GM23338 (cell line): ENCODE results near the gene SLC25A26. TPM values are rescaled to one million over a fixed set of nuclear protein-coding genes. Genes with fewer than 3 reads are reported as not detected.

ENCODE experiments used
- ATAC-seq: fragments of 200-7000 bp; cut with Tn5 transposase; 3 replicates; pipeline ENCODE4 v1.9.1; 2020
- DNase-seq: peaks from one replicate; pipeline ENCODE4 v3.0.0-alpha.2; 2015; ENCODE audit warnings: low spot score
- H2AFZ ChIP-seq: fragments of 200-600 bp; sonication (generic); 2 replicates; pipeline ENCODE4 v1.8.0; 2016; ENCODE audit warnings: antibody characterized with exemption, mild to moderate bottlenecking, moderate library complexity
- H3F3A ChIP-seq: fragments of 200-600 bp; sonication (generic); replicated peaks from 2 replicates; pipeline ENCODE4 v1.8.0; 2017; ENCODE audit warnings: antibody characterized with exemption, mixed run types, low read depth
- H3K27ac ChIP-seq: fragments of 200-600 bp; sonication (generic); 2 replicates; pipeline ENCODE4 v1.6.1; 2016; ENCODE audit warnings: low read depth
- H3K27me3 ChIP-seq: fragments of 200-600 bp; sonication (generic); 2 replicates; pipeline ENCODE4 v1.8.0; 2016; ENCODE audit warnings: mild to moderate bottlenecking, mixed run types, moderate library complexity; ENCODE audit not compliant: insufficient read depth
- H3K36me3 ChIP-seq: fragments of 200-600 bp; sonication (generic); 2 replicates; pipeline ENCODE4 v1.8.0; 2016; ENCODE audit warnings: mild to moderate bottlenecking; ENCODE audit not compliant: insufficient read depth
- H3K4me1 ChIP-seq: fragments of 200-600 bp; sonication (generic); 2 replicates; pipeline ENCODE4 v1.8.0; 2016; ENCODE audit warnings: mild to moderate bottlenecking, moderate library complexity; ENCODE audit not compliant: insufficient read depth
- H3K4me2 ChIP-seq: fragments of 200-600 bp; sonication (generic); 2 replicates; pipeline ENCODE4 v1.7.1; 2017; ENCODE audit warnings: mixed run types
- H3K4me3 ChIP-seq: fragments of 200-600 bp; sonication (generic); 2 replicates; pipeline ENCODE4 v1.6.1; 2016; ENCODE audit warnings: mixed run types
- H3K79me2 ChIP-seq: fragments of 200-600 bp; sonication (generic); replicated peaks from 2 replicates; pipeline ENCODE4 v1.8.0; 2017; ENCODE audit warnings: mild to moderate bottlenecking; ENCODE audit not compliant: insufficient read depth
- H3K9me2 ChIP-seq: fragments of 200-600 bp; sonication (generic); 2 replicates; pipeline ENCODE4 v1.8.0; 2017; ENCODE audit not compliant: insufficient read depth
- H4K20me1 ChIP-seq: fragments of 200-600 bp; sonication (generic); replicated peaks from 2 replicates; pipeline ENCODE4 v1.8.0; 2017; ENCODE audit warnings: mild to moderate bottlenecking; ENCODE audit not compliant: insufficient read depth
- H3K27ac Mint-ChIP-seq: 2 replicates; pipeline ENCODE4 v1.8.0; 2020; ENCODE audit warnings: inconsistent platforms, mild to moderate bottlenecking, moderate library complexity, mixed read lengths
- H3K27me3 Mint-ChIP-seq: 3 replicates; pipeline ENCODE4 v1.8.0; 2022; ENCODE audit warnings: low read depth, mild to moderate bottlenecking, moderate library complexity, mixed read lengths, inconsistent platforms; ENCODE audit not compliant: insufficient read depth, poor library complexity
- H3K36me3 Mint-ChIP-seq: 3 replicates; pipeline ENCODE4 v1.8.0; 2021; ENCODE audit warnings: low read depth, mild to moderate bottlenecking, inconsistent platforms, moderate library complexity, mixed read lengths
- H3K4me1 Mint-ChIP-seq: 3 replicates; pipeline ENCODE4 v1.8.0; 2020; ENCODE audit warnings: mild to moderate bottlenecking, inconsistent platforms, mixed read lengths
- H3K4me3 Mint-ChIP-seq: 3 replicates; pipeline ENCODE4 v1.8.0; 2021; ENCODE audit warnings: moderate library complexity, mild to moderate bottlenecking, inconsistent platforms, mixed read lengths
- H3K9me3 Mint-ChIP-seq: 3 replicates; pipeline ENCODE4 v1.8.0; 2020; ENCODE audit warnings: moderate library complexity, mild to moderate bottlenecking, inconsistent platforms, mixed read lengths
- CREB1 ChIP-seq: fragments of 250-450 bp; sonication (Bioruptor Pico); IDR thresholded peaks from 2 replicates; pipeline ENCODE4 v1.5.0; 2020; ENCODE audit warnings: low read depth, mild to moderate bottlenecking, moderate library complexity
- EZH2 ChIP-seq: fragments of 200-600 bp; sonication (generic); IDR thresholded peaks from one replicate; pipeline ENCODE4 v1.8.0; 2017; ENCODE audit warnings: antibody characterized with exemption, mild to moderate bottlenecking, low read depth; ENCODE audit not compliant: unreplicated experiment
- JUNB ChIP-seq: IDR thresholded peaks from one replicate; pipeline ENCODE4 v1.6.1; 2016; ENCODE audit warnings: antibody characterized with exemption; ENCODE audit not compliant: unreplicated experiment
- NANOG ChIP-seq: IDR thresholded peaks from 2 replicates; pipeline ENCODE4 v1.6.1; 2016; ENCODE audit warnings: antibody characterized with exemption, borderline replicate concordance
- POLR2AphosphoS5 ChIP-seq: IDR thresholded peaks from 2 replicates; pipeline ENCODE4 v1.6.1; 2016; ENCODE audit warnings: antibody characterized with exemption, low read depth
- STAT1 ChIP-seq: IDR thresholded peaks from one replicate; pipeline ENCODE4 v1.6.1; 2016; ENCODE audit warnings: antibody characterized with exemption; ENCODE audit not compliant: unreplicated experiment
- ZNF114 ChIP-seq: fragments of 250-450 bp; sonication (Bioruptor Pico); IDR thresholded peaks from 2 replicates; pipeline ENCODE4 v1.5.0; 2020; ENCODE audit warnings: mild to moderate bottlenecking, moderate library complexity
- ZNF331 ChIP-seq: fragments of 250-450 bp; sonication (Bioruptor Pico); IDR thresholded peaks from 2 replicates; pipeline ENCODE4 v1.5.0; 2020; ENCODE audit warnings: low read depth, mild to moderate bottlenecking, moderate library complexity
- polyA plus RNA-seq: library from polyadenylated mRNA; unstranded; fragments of >200 nt; fragmentation: Nextera tagmentation; extraction: Ambion mirVana; gene quantifications from 2 replicates; pipeline ENCODE4 v1.2.1, GENCODE V29; 2016
- total RNA-seq: library from RNA; depleted of rRNA; stranded (reverse); fragments of >200 nt; shearing (Covaris generic); gene quantifications from 2 replicates; pipeline ENCODE4 v1.2.3, GENCODE V29; 2014
- TF ChIP-seq, protein P1 (sequence below): fragments of 250-450 bp; sonication (Bioruptor Pico); IDR thresholded peaks from 2 replicates; pipeline ENCODE4 v1.5.0; 2020; ENCODE audit warnings: mild to moderate bottlenecking, moderate library complexity
- TF ChIP-seq, protein P2 (sequence below), 2 experiments: fragments of 200-600 bp in 1 of 2; sonication (generic) in 1 of 2; conservative IDR thresholded peaks; 2 replicates each; pipeline versions ENCODE4 v1.5.1 to v1.6.1; 2016 to 2017; ENCODE audit warnings: antibody characterized with exemption in 2 of 2, low read depth in 2 of 2, mild to moderate bottlenecking in 2 of 2, moderate library complexity in 1 of 2
- TF ChIP-seq, protein P3 (sequence below): IDR thresholded peaks from 2 replicates; pipeline ENCODE4 v1.6.1; 2016; ENCODE audit warnings: antibody characterized with exemption

Gene SLC25A26
- total and polyA plus RNA-seq, 2 experiments from 2014 or later: 24.8 to 40.2 TPM

DNA sequence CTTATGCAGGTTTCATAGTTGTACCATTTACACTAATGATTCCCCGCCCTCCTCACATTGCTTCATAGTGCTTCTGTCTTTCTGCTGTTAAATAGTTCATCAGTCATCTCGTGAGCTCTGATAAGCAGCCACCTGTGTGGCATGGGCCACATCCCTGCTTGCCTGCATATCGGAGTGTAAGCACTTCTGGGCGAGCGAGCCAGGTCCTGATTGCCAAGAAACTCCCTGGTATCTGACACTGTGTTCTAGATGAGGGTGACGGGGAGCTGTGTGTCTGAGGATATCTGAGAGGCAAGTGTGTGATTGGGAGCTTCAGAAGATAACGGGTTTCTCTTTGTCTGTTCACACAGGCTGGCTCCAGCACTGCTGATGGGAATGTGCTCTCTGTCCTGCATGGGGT, 149.4 kb downstream of the SLC25A26 start:
- Histone ChIP-seq H3K27ac (no peak overlapping the region), H3K27me3 (no peaks in the 10 kb centered on the region), H2AFZ (no peak overlapping the region), H3K4me2 (no peak overlapping the region), H4K20me1 (no peaks in the 10 kb centered on the region), H3K36me3 (no peaks in the 10 kb centered on the region), H3F3A (no peaks in the 10 kb centered on the region), H3K9me2 (no peaks in the 10 kb centered on the region), H3K79me2 (no peaks in the 10 kb centered on the region), H3K4me1 (peaks cover 15% of the 10 kb centered on the region), H3K4me3 (no peak overlapping the region)
- Mint-ChIP-seq H3K4me3 (no peak overlapping the region), H3K27me3 (peaks cover 2% of the 10 kb centered on the region), H3K4me1 (peaks cover 17% of the 10 kb centered on the region), H3K36me3 (peaks cover 8% of the 10 kb centered on the region; the same call in 2 of the 3 replicates), H3K9me3 (no peaks in the 10 kb centered on the region), H3K27ac (no peak overlapping the region)
- DNase-seq (no peak), ATAC-seq (no peak)
- no peak for TF ChIP-seq CREB1 (CRISPR knock-in tag)
- TF ChIP-seq, protein P1, sequence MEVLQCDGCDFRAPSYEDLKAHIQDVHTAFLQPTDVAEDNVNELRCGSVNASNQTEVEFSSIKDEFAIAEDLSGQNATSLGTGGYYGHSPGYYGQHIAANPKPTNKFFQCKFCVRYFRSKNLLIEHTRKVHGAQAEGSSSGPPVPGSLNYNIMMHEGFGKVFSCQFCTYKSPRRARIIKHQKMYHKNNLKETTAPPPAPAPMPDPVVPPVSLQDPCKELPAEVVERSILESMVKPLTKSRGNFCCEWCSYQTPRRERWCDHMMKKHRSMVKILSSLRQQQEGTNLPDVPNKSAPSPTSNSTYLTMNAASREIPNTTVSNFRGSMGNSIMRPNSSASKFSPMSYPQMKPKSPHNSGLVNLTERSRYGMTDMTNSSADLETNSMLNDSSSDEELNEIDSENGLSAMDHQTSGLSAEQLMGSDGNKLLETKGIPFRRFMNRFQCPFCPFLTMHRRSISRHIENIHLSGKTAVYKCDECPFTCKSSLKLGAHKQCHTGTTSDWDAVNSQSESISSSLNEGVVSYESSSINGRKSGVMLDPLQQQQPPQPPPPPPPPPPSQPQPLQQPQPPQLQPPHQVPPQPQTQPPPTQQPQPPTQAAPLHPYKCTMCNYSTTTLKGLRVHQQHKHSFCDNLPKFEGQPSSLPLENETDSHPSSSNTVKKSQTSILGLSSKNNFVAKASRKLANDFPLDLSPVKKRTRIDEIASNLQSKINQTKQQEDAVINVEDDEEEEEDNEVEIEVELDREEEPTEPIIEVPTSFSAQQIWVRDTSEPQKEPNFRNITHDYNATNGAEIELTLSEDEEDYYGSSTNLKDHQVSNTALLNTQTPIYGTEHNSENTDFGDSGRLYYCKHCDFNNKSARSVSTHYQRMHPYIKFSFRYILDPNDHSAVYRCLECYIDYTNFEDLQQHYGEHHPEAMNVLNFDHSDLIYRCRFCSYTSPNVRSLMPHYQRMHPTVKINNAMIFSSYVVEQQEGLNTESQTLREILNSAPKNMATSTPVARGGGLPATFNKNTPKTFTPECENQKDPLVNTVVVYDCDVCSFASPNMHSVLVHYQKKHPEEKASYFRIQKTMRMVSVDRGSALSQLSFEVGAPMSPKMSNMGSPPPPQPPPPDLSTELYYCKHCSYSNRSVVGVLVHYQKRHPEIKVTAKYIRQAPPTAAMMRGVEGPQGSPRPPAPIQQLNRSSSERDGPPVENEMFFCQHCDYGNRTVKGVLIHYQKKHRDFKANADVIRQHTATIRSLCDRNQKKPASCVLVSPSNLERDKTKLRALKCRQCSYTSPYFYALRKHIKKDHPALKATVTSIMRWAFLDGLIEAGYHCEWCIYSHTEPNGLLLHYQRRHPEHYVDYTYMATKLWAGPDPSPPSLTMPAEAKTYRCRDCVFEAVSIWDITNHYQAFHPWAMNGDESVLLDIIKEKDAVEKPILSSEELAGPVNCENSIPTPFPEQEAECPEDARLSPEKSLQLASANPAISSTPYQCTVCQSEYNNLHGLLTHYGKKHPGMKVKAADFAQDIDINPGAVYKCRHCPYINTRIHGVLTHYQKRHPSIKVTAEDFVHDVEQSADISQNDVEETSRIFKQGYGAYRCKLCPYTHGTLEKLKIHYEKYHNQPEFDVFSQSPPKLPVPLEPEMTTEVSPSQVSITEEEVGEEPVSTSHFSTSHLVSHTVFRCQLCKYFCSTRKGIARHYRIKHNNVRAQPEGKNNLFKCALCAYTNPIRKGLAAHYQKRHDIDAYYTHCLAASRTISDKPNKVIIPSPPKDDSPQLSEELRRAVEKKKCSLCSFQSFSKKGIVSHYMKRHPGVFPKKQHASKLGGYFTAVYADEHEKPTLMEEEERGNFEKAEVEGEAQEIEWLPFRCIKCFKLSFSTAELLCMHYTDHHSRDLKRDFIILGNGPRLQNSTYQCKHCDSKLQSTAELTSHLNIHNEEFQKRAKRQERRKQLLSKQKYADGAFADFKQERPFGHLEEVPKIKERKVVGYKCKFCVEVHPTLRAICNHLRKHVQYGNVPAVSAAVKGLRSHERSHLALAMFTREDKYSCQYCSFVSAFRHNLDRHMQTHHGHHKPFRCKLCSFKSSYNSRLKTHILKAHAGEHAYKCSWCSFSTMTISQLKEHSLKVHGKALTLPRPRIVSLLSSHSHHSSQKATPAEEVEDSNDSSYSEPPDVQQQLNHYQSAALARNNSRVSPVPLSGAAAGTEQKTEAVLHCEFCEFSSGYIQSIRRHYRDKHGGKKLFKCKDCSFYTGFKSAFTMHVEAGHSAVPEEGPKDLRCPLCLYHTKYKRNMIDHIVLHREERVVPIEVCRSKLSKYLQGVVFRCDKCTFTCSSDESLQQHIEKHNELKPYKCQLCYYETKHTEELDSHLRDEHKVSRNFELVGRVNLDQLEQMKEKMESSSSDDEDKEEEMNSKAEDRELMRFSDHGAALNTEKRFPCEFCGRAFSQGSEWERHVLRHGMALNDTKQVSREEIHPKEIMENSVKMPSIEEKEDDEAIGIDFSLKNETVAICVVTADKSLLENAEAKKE (CRISPR knock-in tag): no peak
- TF ChIP-seq ZNF331 (CRISPR knock-in tag): no peak
- TF ChIP-seq, protein P2, sequence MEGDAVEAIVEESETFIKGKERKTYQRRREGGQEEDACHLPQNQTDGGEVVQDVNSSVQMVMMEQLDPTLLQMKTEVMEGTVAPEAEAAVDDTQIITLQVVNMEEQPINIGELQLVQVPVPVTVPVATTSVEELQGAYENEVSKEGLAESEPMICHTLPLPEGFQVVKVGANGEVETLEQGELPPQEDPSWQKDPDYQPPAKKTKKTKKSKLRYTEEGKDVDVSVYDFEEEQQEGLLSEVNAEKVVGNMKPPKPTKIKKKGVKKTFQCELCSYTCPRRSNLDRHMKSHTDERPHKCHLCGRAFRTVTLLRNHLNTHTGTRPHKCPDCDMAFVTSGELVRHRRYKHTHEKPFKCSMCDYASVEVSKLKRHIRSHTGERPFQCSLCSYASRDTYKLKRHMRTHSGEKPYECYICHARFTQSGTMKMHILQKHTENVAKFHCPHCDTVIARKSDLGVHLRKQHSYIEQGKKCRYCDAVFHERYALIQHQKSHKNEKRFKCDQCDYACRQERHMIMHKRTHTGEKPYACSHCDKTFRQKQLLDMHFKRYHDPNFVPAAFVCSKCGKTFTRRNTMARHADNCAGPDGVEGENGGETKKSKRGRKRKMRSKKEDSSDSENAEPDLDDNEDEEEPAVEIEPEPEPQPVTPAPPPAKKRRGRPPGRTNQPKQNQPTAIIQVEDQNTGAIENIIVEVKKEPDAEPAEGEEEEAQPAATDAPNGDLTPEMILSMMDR (conservative IDR thresholded peaks at IDR 0.05; ENCODE audit: low read depth in 2 of 2): no peak
- TF ChIP-seq, protein P3, sequence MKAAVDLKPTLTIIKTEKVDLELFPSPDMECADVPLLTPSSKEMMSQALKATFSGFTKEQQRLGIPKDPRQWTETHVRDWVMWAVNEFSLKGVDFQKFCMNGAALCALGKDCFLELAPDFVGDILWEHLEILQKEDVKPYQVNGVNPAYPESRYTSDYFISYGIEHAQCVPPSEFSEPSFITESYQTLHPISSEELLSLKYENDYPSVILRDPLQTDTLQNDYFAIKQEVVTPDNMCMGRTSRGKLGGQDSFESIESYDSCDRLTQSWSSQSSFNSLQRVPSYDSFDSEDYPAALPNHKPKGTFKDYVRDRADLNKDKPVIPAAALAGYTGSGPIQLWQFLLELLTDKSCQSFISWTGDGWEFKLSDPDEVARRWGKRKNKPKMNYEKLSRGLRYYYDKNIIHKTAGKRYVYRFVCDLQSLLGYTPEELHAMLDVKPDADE: no peak
- TF ChIP-seq POLR2AphosphoS5: no peak
- no peak for TF ChIP-seq STAT1
- TF ChIP-seq NANOG: no peak
- no peak for TF ChIP-seq ZNF114 (CRISPR knock-in tag)
- TF ChIP-seq EZH2: no peak
- TF ChIP-seq JUNB: no peak
